Stimulated activated naive CD8-positive, alpha-beta T cell treated with anti-CD3 and anti-CD28 coated beads, Interleukin-15, amount 100 ng/mL, for 72 hours (primary cell): ENCODE measurements around the gene HS2ST1.
A peak's percentile ranks its signal among the peaks of the same experiment; 100 is the strongest.
"Not testable (repeated sequence)": the region's sequence is repeated elsewhere in the genome, so short reads cannot be mapped to it uniquely, and the experiment has no call there.

Experiments used
- ATAC-seq: fragments of 150-1000 bp; cut with Tn5 transposase; 2 replicates; pipeline ENCODE4 v1.10.0; 2021; ENCODE audit warnings: mild to moderate bottlenecking, moderate library complexity
- DNase-seq, 2 donors: peaks; one replicate each; pipeline ENCODE4 v3.0.0; 2021 to 2022
- H3K27ac Mint-ChIP-seq, 2 donors: one replicate each; pipeline ENCODE4 v1.8.0; 2022; ENCODE audit warnings: mild to moderate bottlenecking in 2 of 2, mixed read lengths in 2 of 2, moderate library complexity in 2 of 2
- H3K27me3 Mint-ChIP-seq: one replicate; pipeline ENCODE4 v1.8.0; 2022; ENCODE audit warnings: mixed read lengths
- H3K4me1 Mint-ChIP-seq: one replicate; pipeline ENCODE4 v1.8.0; 2022; ENCODE audit warnings: mild to moderate bottlenecking, mixed read lengths
- H3K4me3 Mint-ChIP-seq, 2 donors: one replicate each; pipeline ENCODE4 v1.8.0; 2022; ENCODE audit warnings: mild to moderate bottlenecking in 2 of 2, mixed read lengths in 2 of 2, moderate library complexity in 1 of 2
- H3K9me3 Mint-ChIP-seq, 2 donors: one replicate each; pipeline ENCODE4 v1.8.0; 2022; ENCODE audit warnings: mixed read lengths in 2 of 2

HS2ST1 gene

GRCh38 chr1:87004857-87005256, 90.4 kb downstream of the HS2ST1 start:
- Mint-ChIP-seq H3K4me3 (no peak overlapping the region), H3K27me3 (no peaks in the 10 kb centered on the region), H3K27ac (no peak overlapping the region), H3K4me1 (no peaks in the 10 kb centered on the region), H3K9me3 (no peaks in the 10 kb centered on the region)
- no peak for ATAC-seq
- no peak for DNase-seq

- ATAC-seq = no peak
- no peak overlapping the region for H3K27ac Mint-ChIP-seq
- H3K4me1 Mint-ChIP-seq = no peaks in the 10 kb centered on the region
- DNase-seq = no peak
- peaks cover 8% of the 10 kb centered on the region in 2 donors for H3K9me3 Mint-ChIP-seq
- H3K4me3 Mint-ChIP-seq = no peak overlapping the region
- H3K27me3 Mint-ChIP-seq = no peaks in the 10 kb centered on the region
Observed at GRCh38 chr1:87007323-87007722, 92.9 kb downstream of the HS2ST1 start.

GRCh38 chr1:87013385-87013784, 99.0 kb downstream of the HS2ST1 start:
- H3K9me3 Mint-ChIP-seq = peaks cover 19 to 34% of the 10 kb centered on the region in 2 donors
- not testable (repeated sequence) for ATAC-seq, H3K27me3 Mint-ChIP-seq, H3K27ac Mint-ChIP-seq, H3K4me3 Mint-ChIP-seq, DNase-seq, H3K4me1 Mint-ChIP-seq

- Mint-ChIP-seq H3K4me3 (no peak overlapping the region), H3K9me3 (peaks cover 7 to 19% of the 10 kb centered on the region in 2 donors), H3K27me3 (no peaks in the 10 kb centered on the region), H3K4me1 (no peaks in the 10 kb centered on the region), H3K27ac (no peak overlapping the region)
- DNase-seq (no peak), ATAC-seq (no peak)
Observed at GRCh38 chr1:87017998-87018672, 103.7 kb downstream of the HS2ST1 start.

GRCh38 chr1:87023326-87023725, 108.9 kb downstream of the HS2ST1 start:
- Mint-ChIP-seq H3K27me3 (no peaks in the 10 kb centered on the region), H3K27ac (no peak overlapping the region), H3K4me3 (no peak overlapping the region), H3K9me3 (no peaks in the 10 kb centered on the region), H3K4me1 (peaks cover 9% of the 10 kb centered on the region)
- DNase-seq (no peak), ATAC-seq (no peak)

GRCh38 chr1:87024936-87025540, 110.6 kb downstream of the HS2ST1 start:
- no peaks in the 10 kb centered on the region for H3K9me3 Mint-ChIP-seq
- DNase-seq (no peak), ATAC-seq (no peak)
- peaks cover 9% of the 10 kb centered on the region for H3K4me1 Mint-ChIP-seq
- H3K27ac Mint-ChIP-seq = no peak overlapping the region
- no peak overlapping the region for H3K4me3 Mint-ChIP-seq
- H3K27me3 Mint-ChIP-seq = no peaks in the 10 kb centered on the region

- DNase-seq, ATAC-seq, H3K4me1 Mint-ChIP-seq, H3K4me3 Mint-ChIP-seq, H3K27me3 Mint-ChIP-seq, H3K9me3 Mint-ChIP-seq, H3K27ac Mint-ChIP-seq: not testable (repeated sequence)
Observed at GRCh38 chr1:87027561-87027960, 113.1 kb downstream of the HS2ST1 start.

- Mint-ChIP-seq H3K27ac (no peak overlapping the region), H3K9me3 (no peaks in the 10 kb centered on the region), H3K4me3 (no peak overlapping the region)
Observed at GRCh38 chr1:87028576-87028975, 114.1 kb downstream of the HS2ST1 start.

GRCh38 chr1:87030740-87031690, 116.6 kb downstream of the HS2ST1 start:
- Mint-ChIP-seq H3K4me3 (no peak overlapping the region), H3K9me3 (no peaks in the 10 kb centered on the region), H3K27me3 (no peaks in the 10 kb centered on the region), H3K4me1 (peaks cover 4% of the 10 kb centered on the region), H3K27ac (no peak overlapping the region)
- ATAC-seq (no peak), DNase-seq (no peak)

More at GRCh38 chr1:87028576-87028975, 114.1 kb downstream of the HS2ST1 start:
- no peak for DNase-seq
- Mint-ChIP-seq H3K4me1 (peaks cover 9% of the 10 kb centered on the region), H3K27me3 (no peaks in the 10 kb centered on the region)
- ATAC-seq = no peak

- Mint-ChIP-seq H3K9me3 (no peaks in the 10 kb centered on the region), H3K4me3 (no peak overlapping the region), H3K4me1 (no peaks in the 10 kb centered on the region), H3K27ac (no peak overlapping the region), H3K27me3 (no peaks in the 10 kb centered on the region)
- DNase-seq (no peak), ATAC-seq (no peak)
Observed at GRCh38 chr1:87034351-87034750, 119.9 kb downstream of the HS2ST1 start.

GRCh38 chr1:87039096-87039495, 124.7 kb downstream of the HS2ST1 start:
- Mint-ChIP-seq H3K4me1 (peaks cover 20% of the 10 kb centered on the region), H3K27me3 (no peaks in the 10 kb centered on the region), H3K9me3 (no peaks in the 10 kb centered on the region), H3K4me3 (no peak overlapping the region), H3K27ac (no peak overlapping the region)
- ATAC-seq = no peak
- no peak for DNase-seq

- H3K27me3 Mint-ChIP-seq = no peaks in the 10 kb centered on the region
- DNase-seq = no peak
- peak overlapping the region in 1 of 2 donors; percentile 6 for H3K27ac Mint-ChIP-seq
- H3K9me3 Mint-ChIP-seq = peaks cover 0 to 7% of the 10 kb centered on the region in 2 donors
- H3K4me3 Mint-ChIP-seq = no peak overlapping the region
- no peak for ATAC-seq
- H3K4me1 Mint-ChIP-seq = peaks cover 42% of the 10 kb centered on the region
Observed at GRCh38 chr1:87042111-87042811, 127.8 kb downstream of the HS2ST1 start.

- Mint-ChIP-seq H3K27me3 (no peaks in the 10 kb centered on the region), H3K4me1 (peaks cover 42% of the 10 kb centered on the region), H3K4me3 (peak overlapping the region in 1 of 2 donors; percentile 84), H3K27ac (no peak overlapping the region), H3K9me3 (peaks cover 0 to 14% of the 10 kb centered on the region in 2 donors)
- no peak for DNase-seq
- no peak for ATAC-seq
Observed at GRCh38 chr1:87044424-87044823, 130.0 kb downstream of the HS2ST1 start.

- no peaks in the 10 kb centered on the region for H3K27me3 Mint-ChIP-seq
- peak; percentile 20 to 47 for DNase-seq
- H3K9me3 Mint-ChIP-seq = peaks cover 0 to 14% of the 10 kb centered on the region in 2 donors
- ATAC-seq = peak; percentile 78
- H3K27ac Mint-ChIP-seq = peak overlapping the region in 1 of 2 donors; percentile 82
- peaks cover 42% of the 10 kb centered on the region for H3K4me1 Mint-ChIP-seq
- peak overlapping the region; percentile 65 to 84 for H3K4me3 Mint-ChIP-seq
Observed at GRCh38 chr1:87044840-87045239, 130.4 kb downstream of the HS2ST1 start.

GRCh38 chr1:87045761-87046304, 131.4 kb downstream of the HS2ST1 start:
- no peaks in the 10 kb centered on the region for H3K27me3 Mint-ChIP-seq
- peak overlapping the region; percentile 65 to 84 for H3K4me3 Mint-ChIP-seq
- H3K27ac Mint-ChIP-seq = peak overlapping the region; percentile 82 to 92
- peaks cover 39% of the 10 kb centered on the region for H3K4me1 Mint-ChIP-seq
- DNase-seq (peak; percentile 38 to 72), ATAC-seq (peak; percentile 92)
- peaks cover 0 to 14% of the 10 kb centered on the region in 2 donors for H3K9me3 Mint-ChIP-seq
